Activated CD8-positive, alpha-beta T cell treated with anti-CD3 and anti-CD28 coated beads for 36 hours (primary cell): ENCODE results near the gene IQCE. TPM values are rescaled to one million over a fixed set of nuclear protein-coding genes. Genes with fewer than 3 reads are reported as not detected.

Experiments
- ATAC-seq: fragments of 200-7000 bp; cut with Tn5 transposase; one replicate; pipeline ENCODE4 v1.10.0; 2021; ENCODE audit warnings: mild to moderate bottlenecking, moderate library complexity
- CTCF ChIA-PET: fragments of 350-600 bp; sonication (Branson Sonifier 250); formaldehyde crosslinking; loops from one replicate; lab custom pipeline; 2021; ENCODE audit warnings: antibody characterized with exemption; lab: Charles Lee
- POLR2A ChIA-PET: fragments of 350-600 bp; sonication (Branson Sonifier 250); formaldehyde crosslinking; loops from one replicate; lab custom pipeline; 2021; ENCODE audit warnings: antibody characterized with exemption; lab: Charles Lee
- DNase-seq: peaks from one replicate; pipeline ENCODE4 v3.0.0-alpha.2; 2020
- H3K27ac Mint-ChIP-seq: one replicate; pipeline ENCODE4 v1.8.0; 2021; ENCODE audit warnings: mild to moderate bottlenecking, mixed read lengths
- H3K27me3 Mint-ChIP-seq: one replicate; pipeline ENCODE4 v1.8.0; 2021; ENCODE audit warnings: mixed read lengths
- H3K36me3 Mint-ChIP-seq: one replicate; pipeline ENCODE4 v1.8.0; 2021; ENCODE audit warnings: low read depth, mixed read lengths
- H3K4me1 Mint-ChIP-seq: one replicate; pipeline ENCODE4 v1.8.0; 2021; ENCODE audit warnings: low read depth, mixed read lengths
- H3K4me3 Mint-ChIP-seq: one replicate; pipeline ENCODE4 v1.8.0; 2021; ENCODE audit warnings: mild to moderate bottlenecking, moderate library complexity, mixed read lengths
- H3K9me3 Mint-ChIP-seq: one replicate; pipeline ENCODE4 v1.8.0; 2021; ENCODE audit warnings: mixed read lengths
- CTCF ChIP-seq: fragments of 200-600 bp; IDR thresholded peaks from one replicate; pipeline ENCODE4 v1.8.0; 2022; ENCODE audit warnings: antibody characterized with exemption, mild to moderate bottlenecking
- intact Hi-C: fragments of 100-400 bp; cut with micrococcal nuclease; formaldehyde crosslinking; loops from one replicate; pipeline ENCODE4 v1.10.0; 2022
- total RNA-seq, 2 experiments: library from RNA; stranded (reverse); gene quantifications; one replicate each; pipeline ENCODE4 v1.2.3, GENCODE V29; 2021

The IQCE gene
- total RNA-seq, 2 experiments from 2014 or later = 4.0 to 4.3 TPM

DNA sequence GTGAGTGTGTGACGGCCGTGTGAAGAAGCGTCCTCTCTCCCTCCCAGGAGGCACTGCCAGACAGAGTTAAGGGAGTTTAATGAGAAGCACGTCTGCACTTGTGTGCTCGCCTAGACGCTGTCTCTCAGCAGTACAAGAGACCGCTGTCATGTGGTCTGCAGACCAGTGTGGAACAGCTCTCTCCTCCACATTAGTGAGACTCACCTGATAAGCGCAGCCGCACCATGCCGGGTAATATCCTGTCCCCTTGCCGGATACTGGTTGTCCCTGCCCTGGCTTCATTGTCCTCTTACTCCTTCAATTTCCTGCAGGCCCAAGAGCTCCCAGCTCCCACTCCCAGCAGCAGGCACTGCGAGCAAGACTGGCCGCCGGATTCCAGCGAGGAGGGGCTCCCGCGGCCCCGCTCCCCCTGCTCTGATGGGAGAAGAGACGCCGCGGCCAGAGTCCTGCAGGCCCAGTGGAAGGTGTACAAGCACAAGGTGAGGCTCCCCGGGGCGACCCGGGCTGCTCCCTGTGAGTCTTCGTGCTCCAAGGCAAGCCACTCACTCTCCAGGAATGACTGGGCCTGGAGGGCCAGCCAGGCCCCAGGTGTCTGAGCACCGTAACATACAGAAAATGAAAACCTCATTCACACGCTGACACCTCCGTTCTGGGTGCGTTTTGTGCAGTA, 39.5 kb downstream of the IQCE start:
- intact Hi-C loops = no loop called here
- ATAC-seq (no peak), DNase-seq (no peak)
- Mint-ChIP-seq H3K4me3 (no peak overlapping the region), H3K27me3 (no peaks in the 10 kb centered on the region), H3K4me1 (no peaks in the 10 kb centered on the region), H3K9me3 (no peaks in the 10 kb centered on the region), H3K27ac (no peak overlapping the region), H3K36me3 (peaks cover 3% of the 10 kb centered on the region)
- TF ChIP-seq CTCF = no peak
- ChIA-PET POLR2A (no interaction called here), CTCF (no interaction called here)

- TF ChIP-seq CTCF = no peak
- no peak overlapping the region for H3K4me3 Mint-ChIP-seq
- intact Hi-C loops = no loop called here
- peaks cover 3% of the 10 kb centered on the region for H3K36me3 Mint-ChIP-seq
- H3K27me3 Mint-ChIP-seq = no peaks in the 10 kb centered on the region
- no peaks in the 10 kb centered on the region for H3K4me1 Mint-ChIP-seq
- H3K27ac Mint-ChIP-seq = no peak overlapping the region
- DNase-seq (no peak), ATAC-seq (no peak)
- POLR2A ChIA-PET = no interaction called here
- CTCF ChIA-PET = interaction anchor here (0.8 kb wide), 1 partner anchor 33 kb away, joined by 3 read pairs; no protein-coding TSS in a partner anchor
- no peaks in the 10 kb centered on the region for H3K9me3 Mint-ChIP-seq
These were observed 42.3 kb downstream of the IQCE start for GRCh38 chr7:2601065-2601464.

- Mint-ChIP-seq H3K27me3 (no peaks in the 10 kb centered on the region), H3K9me3 (no peaks in the 10 kb centered on the region), H3K4me1 (no peaks in the 10 kb centered on the region), H3K4me3 (no peak overlapping the region), H3K36me3 (peaks cover 3% of the 10 kb centered on the region), H3K27ac (no peak overlapping the region)
- ATAC-seq (no peak), DNase-seq (no peak)
- ChIA-PET CTCF (no interaction called here), POLR2A (no interaction called here)
- TF ChIP-seq CTCF = no peak
- intact Hi-C loops = no loop called here
These were observed 43.1 kb downstream of the IQCE start for GRCh38 chr7:2601907-2602306.

GRCh38 chr7:2602406-2603043, 43.7 kb downstream of the IQCE start:
- CTCF ChIA-PET = no interaction called here
- intact Hi-C loops = no loop called here
- H3K27me3 Mint-ChIP-seq = no peaks in the 10 kb centered on the region

More at GRCh38 chr7:2602406-2603043, 43.7 kb downstream of the IQCE start:
- Mint-ChIP-seq H3K4me3 (no peak overlapping the region), H3K36me3 (peaks cover 3% of the 10 kb centered on the region), H3K27ac (no peak overlapping the region), H3K9me3 (no peaks in the 10 kb centered on the region), H3K4me1 (no peaks in the 10 kb centered on the region)
- ATAC-seq = no peak
- DNase-seq = no peak
- TF ChIP-seq CTCF = no peak
- POLR2A ChIA-PET = no interaction called here
